HAP-1 (cell line): Measurements from ENCODE around the gene DIAPH3.
"Not testable (repeated sequence)": the region's sequence is repeated elsewhere in the genome, so short reads cannot be mapped to it uniquely, and the experiment has no call there.

ENCODE experiments used
- DNase-seq, 2 experiments: peaks; one replicate each; pipeline ENCODE4 v3.0.0-alpha.2; 2016 to 2020; ENCODE audit warnings: low spot score in 2 of 2
- H3K27me3 ChIP-seq: fragments of 250-450 bp; sonication (Bioruptor Pico); 2 replicates; pipeline ENCODE4 v1.5.1; 2020; ENCODE audit warnings: low read depth, mild to moderate bottlenecking, moderate library complexity
- H3K36me3 ChIP-seq: fragments of 250-450 bp; sonication (Bioruptor Pico); replicated peaks from 2 replicates; pipeline ENCODE4 v1.5.1; 2020; ENCODE audit warnings: mild to moderate bottlenecking
- H3K4me1 ChIP-seq: fragments of 250-450 bp; sonication (Bioruptor Pico); 2 replicates; pipeline ENCODE4 v1.5.1; 2020; ENCODE audit warnings: mild to moderate bottlenecking
- H3K4me3 ChIP-seq: fragments of 250-450 bp; sonication (Bioruptor Pico); 2 replicates; pipeline ENCODE4 v1.5.1; 2020; ENCODE audit warnings: mild to moderate bottlenecking, moderate library complexity
- H3K9me3 ChIP-seq: fragments of 250-450 bp; sonication (Bioruptor Pico); 2 replicates; pipeline ENCODE4 v1.5.1; 2020; ENCODE audit warnings: mild to moderate bottlenecking, moderate library complexity
- in situ Hi-C: fragments of 300-500 bp; cut with MboI; formaldehyde crosslinking; loops from 3 replicates; pipeline ENCODE4 v1.14.3; 2020; ENCODE audit warnings: low sequenced_read_pairs, inconsistent platforms, mixed read lengths

DIAPH3 gene

GRCh38 chr13:60163478-60164233 is at the start of gene DIAPH3:
Gene DIAPH3, minus strand, starts transcription at chr13:60163928. Its CDS starts 162 bp downstream, at chr13:60163766.
- Histone ChIP-seq H3K4me1 (peaks cover 18% of the 10 kb centered on the region), H3K4me3 (peak within 1 kb of the TSS; percentile 85), H3K36me3 (no peaks in the 10 kb centered on the region; the same call in 1 of the 2 replicates), H3K27me3 (no peaks in the 10 kb centered on the region), H3K9me3 (no peaks in the 10 kb centered on the region)
- in situ Hi-C loops: no loop called here
- peak; percentile 96 to 97 for DNase-seq

GRCh38 chr13:60213236-60213744 is 49.6 kb upstream of the DIAPH3 start:
- Histone ChIP-seq H3K36me3 (no peaks in the 10 kb centered on the region), H3K9me3 (no peaks in the 10 kb centered on the region), H3K27me3 (no peaks in the 10 kb centered on the region), H3K4me1 (no peaks in the 10 kb centered on the region), H3K4me3 (no peak overlapping the region)
- in situ Hi-C loops: no loop called here
- DNase-seq: no peak

- in situ Hi-C loops: no loop called here
- H3K4me3 ChIP-seq: no peak overlapping the region
- no peaks in the 10 kb centered on the region for H3K36me3 ChIP-seq
- no peaks in the 10 kb centered on the region for H3K9me3 ChIP-seq
- no peaks in the 10 kb centered on the region for H3K27me3 ChIP-seq
- H3K4me1 ChIP-seq: no peaks in the 10 kb centered on the region
- no peak for DNase-seq
Measured at GRCh38 chr13:60211548-60211947, 47.8 kb upstream of the DIAPH3 start.

GRCh38 chr13:60210510-60211330 is 47.0 kb upstream of the DIAPH3 start:
- in situ Hi-C loops: no loop called here
- H3K36me3 ChIP-seq: no peaks in the 10 kb centered on the region

GRCh38 chr13:60205499-60205898 is 41.8 kb upstream of the DIAPH3 start:
- H3K4me1 ChIP-seq, H3K9me3 ChIP-seq, H3K4me3 ChIP-seq, DNase-seq, in situ Hi-C loops, H3K27me3 ChIP-seq, H3K36me3 ChIP-seq: not testable (repeated sequence)

More at GRCh38 chr13:60210510-60211330, 47.0 kb upstream of the DIAPH3 start:
- H3K27me3 ChIP-seq: no peaks in the 10 kb centered on the region
- no peak for DNase-seq
- H3K4me3 ChIP-seq: no peak overlapping the region
- H3K4me1 ChIP-seq: no peaks in the 10 kb centered on the region
- H3K9me3 ChIP-seq: no peaks in the 10 kb centered on the region

- Histone ChIP-seq H3K4me1 (no peaks in the 10 kb centered on the region), H3K27me3 (no peaks in the 10 kb centered on the region), H3K4me3 (no peak overlapping the region), H3K9me3 (no peaks in the 10 kb centered on the region), H3K36me3 (no peaks in the 10 kb centered on the region)
- no peak for DNase-seq
- in situ Hi-C loops: no loop called here
Measured at GRCh38 chr13:60201286-60201685, 37.6 kb upstream of the DIAPH3 start.

- DNase-seq, H3K9me3 ChIP-seq, H3K27me3 ChIP-seq, H3K4me3 ChIP-seq, in situ Hi-C loops, H3K36me3 ChIP-seq, H3K4me1 ChIP-seq: not testable (repeated sequence)
Measured at GRCh38 chr13:60195893-60196292, 32.2 kb upstream of the DIAPH3 start.

- H3K9me3 ChIP-seq: no peaks in the 10 kb centered on the region
- no peak for DNase-seq
- no peak overlapping the region for H3K4me3 ChIP-seq
- H3K27me3 ChIP-seq: no peaks in the 10 kb centered on the region
- in situ Hi-C loops: no loop called here
- no peaks in the 10 kb centered on the region for H3K36me3 ChIP-seq
- no peaks in the 10 kb centered on the region for H3K4me1 ChIP-seq
Measured at GRCh38 chr13:60182907-60183306, 19.2 kb upstream of the DIAPH3 start.

GRCh38 chr13:60178327-60178726 is 14.6 kb upstream of the DIAPH3 start:
- Histone ChIP-seq H3K27me3 (peaks cover 4% of the 10 kb centered on the region; the same call in 1 of the 2 replicates), H3K9me3 (no peaks in the 10 kb centered on the region), H3K4me3 (no peak overlapping the region), H3K4me1 (no peaks in the 10 kb centered on the region), H3K36me3 (no peaks in the 10 kb centered on the region)
- in situ Hi-C loops: no loop called here
- DNase-seq: no peak

- H3K36me3 ChIP-seq: no peaks in the 10 kb centered on the region
- no peaks in the 10 kb centered on the region for H3K9me3 ChIP-seq
- H3K4me1 ChIP-seq: peaks cover 5% of the 10 kb centered on the region; the same call in 1 of the 2 replicates
- DNase-seq: no peak
- peaks cover 7% of the 10 kb centered on the region for H3K27me3 ChIP-seq
- in situ Hi-C loops: no loop called here
- no peak overlapping the region for H3K4me3 ChIP-seq
Measured at GRCh38 chr13:60175571-60175970, 11.8 kb upstream of the DIAPH3 start.

GRCh38 chr13:60174113-60174512 is 10.4 kb upstream of the DIAPH3 start:
- Histone ChIP-seq H3K27me3 (peaks cover 7% of the 10 kb centered on the region), H3K9me3 (no peaks in the 10 kb centered on the region), H3K4me1 (peaks cover 6% of the 10 kb centered on the region; the same call in 1 of the 2 replicates), H3K36me3 (no peaks in the 10 kb centered on the region), H3K4me3 (no peak overlapping the region)
- no peak for DNase-seq
- in situ Hi-C loops: no loop called here

GRCh38 chr13:60172111-60172510 is 8.4 kb upstream of the DIAPH3 start:
- Histone ChIP-seq H3K36me3 (no peaks in the 10 kb centered on the region), H3K4me1 (peaks cover 6% of the 10 kb centered on the region; the same call in 1 of the 2 replicates), H3K4me3 (no peak overlapping the region), H3K9me3 (no peaks in the 10 kb centered on the region), H3K27me3 (peaks cover 7% of the 10 kb centered on the region)
- no peak for DNase-seq
- in situ Hi-C loops: no loop called here

GRCh38 chr13:60170414-60170813 is 6.7 kb upstream of the DIAPH3 start:
- in situ Hi-C loops: no loop called here
- DNase-seq: no peak
- Histone ChIP-seq H3K4me1 (peaks cover 7% of the 10 kb centered on the region; the same call in 1 of the 2 replicates), H3K27me3 (peaks cover 3% of the 10 kb centered on the region; the same call in 1 of the 2 replicates), H3K36me3 (no peaks in the 10 kb centered on the region), H3K4me3 (no peak overlapping the region), H3K9me3 (no peaks in the 10 kb centered on the region)
